SK-N-MC (cell line): Measurements from ENCODE around the gene AOAH.
"Not testable (repeated sequence)": the region's sequence is repeated elsewhere in the genome, so short reads cannot be mapped to it uniquely, and the experiment has no call there.

Source experiments
- DNase-seq: peaks from one replicate; pipeline ENCODE4 v3.0.0-alpha.2; 2011; ENCODE audit warnings: low read depth, low spot score
- H3K27ac ChIP-seq: fragments of 200-600 bp; sonication (generic); 2 replicates; pipeline ENCODE4 v1.5.1; 2016; ENCODE audit warnings: mixed run types
- H3K36me3 ChIP-seq: fragments of 200-600 bp; sonication (generic); 2 replicates; pipeline ENCODE4 v1.6.1; 2017; ENCODE audit warnings: antibody characterized with exemption, low read length, mixed read lengths; ENCODE audit not compliant: insufficient read depth
- H3K4me3 ChIP-seq: fragments of 200-600 bp; sonication (generic); 2 replicates; pipeline ENCODE4 v1.5.1; 2016
- H3K9ac ChIP-seq: fragments of 200-600 bp; sonication (generic); 2 replicates; pipeline ENCODE4 v1.8.0; 2017; ENCODE audit warnings: mixed run types, mixed read lengths; ENCODE audit not compliant: insufficient read length
- H3K9me3 ChIP-seq: fragments of 200-600 bp; sonication (generic); 2 replicates; pipeline ENCODE4 v1.6.1; 2017; ENCODE audit warnings: low read depth, mild to moderate bottlenecking, antibody characterized with exemption, low read length, moderate library complexity, mixed read lengths
- EZH2 ChIP-seq: fragments of 200-600 bp; sonication (generic); IDR thresholded peaks from one replicate; pipeline ENCODE4 v1.6.1; 2017; ENCODE audit warnings: antibody characterized with exemption
- FOXP2 ChIP-seq: optimal IDR thresholded peaks from 2 replicates; pipeline ENCODE3; 2011; ENCODE audit warnings: mild to moderate bottlenecking, moderate library complexity; ENCODE audit not compliant: insufficient read depth; ENCODE audit errors: extremely low read length, control extremely low read depth
- POLR2AphosphoS5 ChIP-seq: IDR thresholded peaks from 2 replicates; pipeline ENCODE4 v1.6.1; 2012; ENCODE audit warnings: mild to moderate bottlenecking, low read depth, low read length, borderline replicate concordance

Gene AOAH

DNA sequence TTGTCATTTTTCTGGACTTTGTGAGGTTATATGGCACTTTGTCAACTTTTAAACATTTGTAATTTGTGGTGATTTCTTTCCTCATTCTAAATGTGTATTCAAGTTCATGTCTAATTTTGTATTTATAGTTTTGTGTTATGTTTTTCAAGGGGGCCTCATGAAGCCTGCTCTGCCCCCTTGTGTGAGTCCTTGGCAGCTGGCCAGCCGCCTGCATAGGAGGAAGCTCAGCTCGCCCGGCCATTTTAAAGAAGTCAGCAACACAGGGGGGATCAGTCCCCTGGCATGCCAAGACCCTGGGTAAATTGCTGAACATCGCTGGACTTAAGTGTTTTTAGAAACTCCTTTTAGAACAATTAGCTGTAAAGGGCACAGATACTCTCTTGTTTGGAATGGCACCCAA lies 211.7 kb downstream of the AOAH start:
- no peaks in the 10 kb centered on the region for H3K36me3 ChIP-seq
- no peaks in the 10 kb centered on the region for H3K9me3 ChIP-seq
- no peak overlapping the region for H3K9ac ChIP-seq
- H3K4me3 ChIP-seq = no peak overlapping the region
- no peak for TF ChIP-seq FOXP2
- no peak for TF ChIP-seq EZH2
- TF ChIP-seq POLR2AphosphoS5 = no peak
- no peak overlapping the region for H3K27ac ChIP-seq
- DNase-seq = no peak

DNA sequence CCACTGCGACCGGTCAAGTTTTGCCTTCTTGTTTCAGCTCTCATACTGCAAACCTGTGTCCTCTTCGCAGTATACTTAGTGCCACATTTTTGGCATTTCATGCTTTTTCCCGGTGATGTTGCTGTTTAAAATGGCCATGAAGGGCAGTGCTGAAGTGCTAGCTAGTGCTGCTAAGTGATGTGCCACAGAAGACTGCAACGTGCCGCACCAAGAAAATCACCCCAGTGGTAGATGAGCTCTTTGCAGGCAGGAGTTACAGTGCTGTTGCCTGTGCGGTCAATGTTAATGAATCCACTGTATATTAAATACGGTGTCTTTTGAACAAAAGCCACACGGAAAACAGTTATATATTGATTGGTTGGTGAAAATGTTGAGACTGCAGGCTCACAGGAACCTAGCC lies 214.3 kb downstream of the AOAH start:
- Histone ChIP-seq H3K27ac (no peak overlapping the region), H3K36me3 (no peaks in the 10 kb centered on the region), H3K4me3 (no peak overlapping the region), H3K9ac (no peak overlapping the region), H3K9me3 (no peaks in the 10 kb centered on the region)
- TF ChIP-seq EZH2 = no peak
- no peak for TF ChIP-seq FOXP2
- TF ChIP-seq POLR2AphosphoS5 = no peak
- no peak for DNase-seq

GRCh38 chr7:36507475-36508440 lies 216.5 kb downstream of the AOAH start:
- TF ChIP-seq EZH2 = no peak
- no peak for TF ChIP-seq FOXP2
- TF ChIP-seq POLR2AphosphoS5 = no peak
- no peak overlapping the region for H3K27ac ChIP-seq
- H3K4me3 ChIP-seq = no peak overlapping the region
- no peak for DNase-seq
- no peaks in the 10 kb centered on the region for H3K9me3 ChIP-seq
- H3K9ac ChIP-seq = no peak overlapping the region
- no peaks in the 10 kb centered on the region for H3K36me3 ChIP-seq

DNA sequence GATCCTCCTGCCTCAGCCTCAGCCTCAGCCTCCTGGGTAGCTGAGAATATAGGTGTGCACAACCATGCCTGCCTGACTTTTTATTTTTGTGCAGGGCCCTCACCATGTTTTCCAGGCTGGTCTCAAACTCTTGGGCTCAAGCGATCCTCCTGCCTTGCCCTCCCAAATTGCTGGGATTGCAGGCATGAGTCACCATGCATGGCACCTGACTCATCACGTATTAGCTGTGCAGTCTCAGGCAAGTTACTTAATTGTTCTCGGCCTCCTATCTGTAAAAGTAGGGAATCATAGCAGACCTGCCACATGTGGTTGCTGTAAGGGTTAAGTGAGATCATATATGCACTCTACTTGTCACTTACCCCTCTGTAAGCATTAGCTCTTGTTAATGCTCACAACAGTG lies 217.5 kb downstream of the AOAH start:
- no peak overlapping the region for H3K27ac ChIP-seq
- DNase-seq = no peak
- H3K9me3 ChIP-seq = no peaks in the 10 kb centered on the region
- no peak overlapping the region for H3K9ac ChIP-seq
- H3K4me3 ChIP-seq = no peak overlapping the region
- H3K36me3 ChIP-seq = no peaks in the 10 kb centered on the region
- TF ChIP-seq POLR2AphosphoS5 (no peak), FOXP2 (no peak), EZH2 (no peak)

GRCh38 chr7:36506130-36506798 lies 218.0 kb downstream of the AOAH start:
- Histone ChIP-seq H3K36me3 (no peaks in the 10 kb centered on the region), H3K9ac (no peak overlapping the region), H3K4me3 (no peak overlapping the region), H3K9me3 (no peaks in the 10 kb centered on the region), H3K27ac (no peak overlapping the region)
- no peak for DNase-seq
- TF ChIP-seq POLR2AphosphoS5 (no peak), FOXP2 (no peak), EZH2 (no peak)

- H3K9ac ChIP-seq = not testable (repeated sequence)
Observed at GRCh38 chr7:36504617-36505016, 219.7 kb downstream of the AOAH start.

GRCh38 chr7:36504216-36504615 lies 220.1 kb downstream of the AOAH start:
- not testable (repeated sequence) for H3K4me3 ChIP-seq, H3K9ac ChIP-seq, H3K27ac ChIP-seq, DNase-seq, H3K36me3 ChIP-seq, H3K9me3 ChIP-seq

More at GRCh38 chr7:36504617-36505016, 219.7 kb downstream of the AOAH start:
- not testable (repeated sequence) for H3K27ac ChIP-seq, DNase-seq, H3K4me3 ChIP-seq, H3K36me3 ChIP-seq, H3K9me3 ChIP-seq

- DNase-seq = no peak
- H3K4me3 ChIP-seq = no peak overlapping the region
- H3K9me3 ChIP-seq = no peaks in the 10 kb centered on the region
- no peaks in the 10 kb centered on the region for H3K36me3 ChIP-seq
- no peak overlapping the region for H3K27ac ChIP-seq
- no peak overlapping the region for H3K9ac ChIP-seq
- TF ChIP-seq POLR2AphosphoS5 (no peak), EZH2 (no peak), FOXP2 (no peak)
Observed at GRCh38 chr7:36497775-36498174, 226.5 kb downstream of the AOAH start.

DNA sequence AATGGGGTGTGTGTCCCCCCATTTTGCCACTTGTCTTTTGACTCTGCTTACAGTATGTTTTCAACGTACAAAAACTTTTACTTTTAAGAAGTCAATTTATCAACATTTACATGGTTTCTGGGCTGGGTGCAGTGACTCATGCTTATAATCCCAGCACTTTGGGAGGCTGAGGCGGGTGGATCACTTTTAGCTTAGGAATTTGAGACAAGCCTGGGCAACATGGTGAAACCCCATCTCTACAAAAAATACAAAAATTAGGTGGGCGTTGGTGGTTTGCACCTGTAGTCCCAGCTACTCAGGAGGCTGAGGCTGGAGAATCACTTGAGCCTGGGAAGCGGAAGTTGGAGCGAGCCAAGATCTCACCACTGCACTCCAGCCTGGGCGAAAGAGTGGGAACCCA lies 227.1 kb downstream of the AOAH start:
- H3K9ac ChIP-seq, H3K4me3 ChIP-seq, DNase-seq, H3K9me3 ChIP-seq, H3K27ac ChIP-seq, H3K36me3 ChIP-seq: not testable (repeated sequence)
